GM19351 (cell line): ENCODE results near the gene TNFAIP8L1.
"Not testable (repeated sequence)": the region's sequence is repeated elsewhere in the genome, so short reads cannot be mapped to it uniquely, and the experiment has no call there.

Experiments
- ATAC-seq: cut with Tn5 transposase; IDR thresholded peaks from one replicate; pipeline ENCODE4 v1.9.1; 2021; ENCODE audit warnings: mild to moderate bottlenecking, moderate library complexity; ENCODE audit not compliant: unreplicated experiment

The TNFAIP8L1 gene

DNA sequence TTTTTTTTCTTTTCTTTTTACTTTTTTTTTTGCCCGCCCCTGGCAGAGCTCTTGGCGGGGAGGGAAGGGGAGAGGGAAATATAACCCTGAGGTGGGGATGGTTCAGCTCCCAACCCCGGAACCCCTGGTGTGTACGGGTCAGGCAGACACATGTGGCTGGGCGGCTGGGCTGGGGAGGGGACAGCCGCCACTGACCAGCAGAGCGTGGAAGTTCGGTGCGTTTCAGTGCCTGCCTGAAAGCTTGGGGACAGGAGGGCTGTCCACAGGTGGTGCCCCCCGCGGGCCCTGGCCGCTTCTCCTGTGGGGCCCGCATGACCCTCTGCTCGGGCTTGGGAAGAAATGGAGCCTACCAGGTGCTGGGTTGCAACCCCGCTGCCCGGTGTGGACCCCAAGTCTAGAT lies 36.0 kb downstream of the TNFAIP8L1 start:
- no peak for ATAC-seq

- no peak for ATAC-seq
Measured at GRCh38 chr19:4676955-4677731, 37.8 kb downstream of the TNFAIP8L1 start.

DNA sequence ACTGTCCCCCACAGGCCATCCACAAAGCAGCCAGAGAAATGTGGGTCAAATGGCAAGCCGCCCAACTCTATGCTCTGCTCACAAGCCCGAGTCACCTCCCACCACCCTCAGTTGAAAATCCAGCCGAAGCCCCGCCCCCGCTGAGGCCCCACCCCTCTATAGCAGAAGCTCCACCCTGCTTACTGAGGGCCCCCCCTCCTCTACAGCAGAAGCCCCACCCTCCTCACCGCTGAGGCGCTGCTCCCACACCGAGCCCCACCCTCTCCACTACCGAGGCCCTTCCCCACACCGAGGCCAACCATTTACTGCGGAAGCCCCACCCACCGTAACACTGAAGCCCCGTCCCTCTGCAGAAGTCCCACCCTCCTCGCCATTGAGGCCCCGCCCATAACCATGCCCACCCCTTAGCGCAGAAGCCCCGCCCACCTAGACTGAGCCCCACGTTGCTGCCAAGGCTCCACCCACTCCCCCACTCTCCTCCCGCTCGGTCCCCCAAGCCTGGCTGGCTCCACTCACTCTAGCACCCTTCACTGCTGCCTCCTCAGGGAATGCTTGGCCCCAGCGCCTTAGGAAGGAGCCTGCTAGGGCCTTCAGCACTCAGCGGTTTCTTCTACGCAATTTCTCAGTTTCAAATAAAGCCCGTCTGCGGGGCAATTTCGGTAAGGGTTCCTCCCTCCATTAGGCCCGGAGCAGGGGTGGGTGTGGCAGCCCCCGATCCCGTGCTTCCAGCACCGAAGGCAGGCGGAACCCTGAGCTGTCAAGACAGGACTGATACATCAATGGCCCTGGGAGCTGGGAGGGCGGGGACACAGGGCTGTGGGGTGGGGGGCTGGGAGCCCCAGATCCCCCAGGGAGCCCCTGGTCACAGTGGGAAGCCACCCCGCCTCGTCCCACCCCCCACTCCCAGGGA lies 39.8 kb downstream of the TNFAIP8L1 start:
- no peak for ATAC-seq

DNA sequence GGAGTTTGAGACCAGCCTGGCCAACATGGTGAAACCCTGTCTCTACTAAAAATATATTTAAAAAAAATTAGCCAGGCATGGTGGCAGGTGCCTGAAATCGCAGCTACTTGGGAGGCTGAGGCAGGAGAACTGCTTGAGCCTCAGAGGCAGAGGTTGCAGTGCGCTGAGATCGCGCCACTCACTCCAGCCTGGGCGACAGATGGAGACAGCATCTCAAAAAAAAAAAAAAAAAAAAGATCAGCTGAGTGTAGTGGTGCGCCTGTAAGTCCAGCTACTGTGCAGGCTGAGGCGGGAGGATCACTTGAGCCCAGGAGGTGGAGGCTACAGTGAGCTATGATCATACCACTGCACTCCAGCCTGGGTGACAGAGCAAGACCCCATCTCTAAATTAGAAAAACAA lies 40.7 kb downstream of the TNFAIP8L1 start:
- ATAC-seq = not testable (repeated sequence)

- no peak for ATAC-seq
Measured at GRCh38 chr19:4682417-4683200, 43.3 kb downstream of the TNFAIP8L1 start.

GRCh38 chr19:4684312-4685095 lies 45.2 kb downstream of the TNFAIP8L1 start:
- ATAC-seq = no peak

DNA sequence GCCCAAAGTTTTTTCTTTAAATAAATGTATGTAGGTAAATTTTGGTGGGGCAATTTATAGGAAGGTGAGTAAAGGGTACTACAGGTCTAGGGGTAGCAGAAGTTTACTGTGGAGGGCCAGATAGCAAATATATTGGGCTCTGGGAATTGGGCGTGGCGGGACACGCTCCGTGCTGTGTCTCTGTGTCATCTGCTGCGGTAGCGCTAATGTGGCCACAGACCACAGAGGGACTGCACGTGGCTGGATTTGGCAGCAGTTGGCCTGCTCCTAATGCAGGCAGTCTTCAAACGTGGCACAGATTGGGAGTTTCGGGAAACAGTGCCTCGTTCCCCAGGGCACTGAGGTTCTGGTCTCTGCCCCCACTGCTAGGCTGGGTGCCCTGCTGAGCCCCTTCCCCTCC lies 47.4 kb downstream of the TNFAIP8L1 start:
- no peak for ATAC-seq

DNA sequence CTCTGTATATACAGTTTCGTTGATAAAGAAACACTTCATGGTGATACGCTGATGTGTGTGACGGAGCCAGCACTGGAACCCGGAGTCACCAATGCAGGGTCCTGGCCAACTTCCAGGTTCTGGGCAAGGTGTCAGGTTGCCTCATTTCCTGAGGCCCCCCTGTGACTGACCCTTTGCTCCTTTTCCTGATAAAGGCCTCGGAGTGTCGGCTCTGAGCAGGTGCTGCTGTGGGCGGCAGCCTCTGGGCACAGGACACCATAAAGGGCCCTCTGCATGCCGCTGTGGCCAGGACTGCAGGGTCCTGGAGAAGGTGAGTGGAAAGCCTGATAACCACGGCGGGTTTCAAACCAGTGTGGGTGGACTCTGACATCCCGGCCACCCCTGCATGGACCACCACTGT lies 48.1 kb downstream of the TNFAIP8L1 start:
- no peak for ATAC-seq

- ATAC-seq = no peak
Measured at GRCh38 chr19:4688587-4688986, 49.3 kb downstream of the TNFAIP8L1 start.

GRCh38 chr19:4689403-4689802 lies 50.1 kb downstream of the TNFAIP8L1 start:
- no peak for ATAC-seq

DNA sequence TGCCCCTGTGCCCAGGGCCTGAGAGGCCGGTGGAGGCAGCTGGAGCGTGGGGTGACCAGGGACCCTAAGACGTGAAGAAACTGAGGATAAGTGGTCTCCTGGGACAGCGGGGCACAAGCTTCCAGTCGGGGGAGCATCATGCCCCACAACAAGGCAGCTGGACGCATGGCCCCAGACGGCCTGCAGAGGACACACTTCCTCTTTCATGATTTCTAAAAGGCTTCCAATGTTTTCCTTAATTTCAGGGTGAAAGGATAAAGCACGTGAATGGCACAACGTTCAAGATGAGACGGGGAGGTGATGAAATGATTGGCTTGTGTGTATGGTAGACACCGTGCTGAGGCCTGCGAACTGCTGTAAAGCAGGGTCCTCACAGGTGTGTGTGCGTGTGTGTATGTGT lies 51.0 kb downstream of the TNFAIP8L1 start:
- no peak for ATAC-seq

DNA sequence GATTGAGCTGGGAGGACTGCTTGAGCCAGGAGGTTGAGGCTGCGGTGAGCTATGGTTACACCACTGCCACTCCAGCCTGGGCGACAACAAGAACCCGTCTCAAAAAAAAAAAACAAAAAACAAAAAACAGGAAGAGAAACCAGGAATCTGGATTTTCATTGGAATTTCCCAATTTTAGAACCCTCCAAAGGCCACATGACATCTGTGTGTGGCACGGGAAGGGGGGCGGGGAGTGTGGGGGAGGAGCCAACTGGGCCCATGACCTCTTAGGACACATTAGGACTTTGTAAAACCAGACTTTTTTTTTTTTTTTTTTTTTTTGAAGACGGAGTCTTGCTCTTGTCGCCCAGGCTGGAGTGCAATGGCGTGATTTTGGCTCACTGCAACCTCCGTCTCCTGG lies 52.1 kb downstream of the TNFAIP8L1 start:
- ATAC-seq = no peak

- no peak for ATAC-seq
Measured at GRCh38 chr19:4692251-4693077, 53.1 kb downstream of the TNFAIP8L1 start.

DNA sequence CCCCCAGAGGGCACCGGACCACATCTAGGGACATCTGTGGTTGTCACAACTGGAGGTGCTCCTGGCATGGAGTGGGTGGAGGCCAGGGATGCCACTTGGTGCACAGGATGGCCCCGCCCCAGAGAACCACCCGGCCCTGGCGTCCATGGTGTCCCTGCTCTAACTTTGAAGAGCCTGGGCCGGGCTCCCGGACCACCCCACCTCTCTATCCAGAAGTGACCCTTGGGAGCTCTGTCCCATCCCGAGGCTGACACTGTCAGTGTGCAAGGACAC lies 53.7 kb downstream of the TNFAIP8L1 start:
- ATAC-seq = no peak

- no peak for ATAC-seq
Measured at GRCh38 chr19:4693471-4694121, 54.3 kb downstream of the TNFAIP8L1 start.

DNA sequence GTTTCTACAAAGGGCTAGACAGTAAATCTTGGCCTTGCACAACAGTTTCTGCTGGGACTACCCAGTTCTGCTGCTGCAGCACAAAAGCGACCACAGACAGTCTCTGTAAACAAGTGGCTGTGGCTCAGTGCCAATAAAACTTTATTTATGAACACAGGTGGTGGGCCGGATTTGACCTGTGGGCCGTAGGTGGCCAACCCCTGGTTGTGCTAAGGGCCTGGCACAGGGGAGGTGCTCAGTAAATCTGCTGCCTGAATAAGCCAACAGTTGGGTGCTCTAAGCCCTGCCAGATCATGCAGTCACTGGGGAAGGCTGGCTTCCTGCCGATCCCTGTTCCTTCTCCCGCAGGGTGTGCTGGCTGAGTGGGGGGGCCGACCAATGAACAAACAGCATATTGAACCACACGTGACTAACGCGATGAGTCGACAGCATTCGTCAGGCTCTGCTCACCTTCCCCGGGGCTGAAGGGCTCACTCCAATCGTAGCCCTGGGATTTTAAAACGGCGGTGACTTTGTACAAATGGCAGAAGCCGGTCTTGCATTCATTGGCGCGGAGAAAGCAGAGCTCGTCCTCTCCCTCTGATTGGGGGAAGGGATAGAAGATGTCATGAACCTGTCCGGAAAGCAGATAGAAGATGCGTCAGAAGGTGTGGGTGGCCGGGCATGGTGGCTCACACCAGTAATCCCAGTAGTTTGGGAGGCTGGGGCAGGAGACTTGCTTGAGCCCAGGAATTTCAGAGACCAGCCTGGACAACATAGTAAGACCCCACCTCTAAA lies 55.1 kb downstream of the TNFAIP8L1 start:
- ATAC-seq = no peak

DNA sequence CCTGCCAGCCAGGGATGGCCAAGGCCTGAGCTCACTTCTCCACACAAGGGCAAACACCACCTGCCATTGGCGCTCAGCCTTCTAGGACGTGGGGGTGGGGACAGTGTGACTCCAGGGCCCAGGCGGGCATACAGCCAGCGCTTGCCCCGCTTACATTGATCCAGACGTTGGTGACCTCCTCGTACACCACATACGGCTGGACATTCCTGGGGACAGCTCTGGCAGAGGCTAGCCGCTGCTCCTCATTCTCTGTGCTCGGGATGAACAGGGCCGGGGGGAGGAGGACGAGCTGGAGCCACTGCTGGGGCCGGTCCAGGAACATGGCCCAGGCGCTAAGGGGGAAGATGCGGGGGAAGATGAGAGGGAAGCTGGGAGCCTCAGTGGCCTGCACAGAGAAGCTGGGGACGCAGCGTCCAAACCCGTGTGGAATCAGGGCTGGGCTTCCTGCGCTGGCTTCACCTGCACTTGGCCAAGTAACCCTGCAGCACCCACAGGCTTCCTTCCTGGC lies 56.0 kb downstream of the TNFAIP8L1 start:
- ATAC-seq = no peak

- ATAC-seq = no peak
Measured at GRCh38 chr19:4697304-4697703, 58.0 kb downstream of the TNFAIP8L1 start.
